Upper lobe of left lung (tissue), 4 donors: ENCODE measurements around the gene RPUSD3.

ENCODE experiments used
- EP300 ChIP-seq, 4 donors: sonication (generic); formaldehyde crosslinking; IDR thresholded peaks; one replicate each; pipeline ENCODE4 v1.5.1; 2017; ENCODE audit warnings: antibody characterized with exemption in 4 of 4, control low read depth in 2 of 4
- POLR2A ChIP-seq, 4 donors: fragments of 450-650 bp; IDR thresholded peaks; one replicate each; pipeline ENCODE4 v1.5.1; 2016 to 2017; ENCODE audit warnings: antibody characterized with exemption in 4 of 4, mild to moderate bottlenecking in 2 of 4
- POLR2AphosphoS5 ChIP-seq, 2 donors: sonication (generic); formaldehyde crosslinking; IDR thresholded peaks; one replicate each; pipeline ENCODE4 v1.5.1; 2017; ENCODE audit warnings: antibody characterized with exemption in 2 of 2
- TF ChIP-seq, protein P1 (sequence below), 6 experiments: fragments of 450-650 bp in 4 of 6; fragments of 200-600 bp in 2 of 6; sonication (generic) in 2 of 6; IDR thresholded peaks; one replicate each; pipeline ENCODE4 v1.5.1; 2016 to 2019; ENCODE audit warnings: antibody characterized with exemption in 6 of 6

DNA sequence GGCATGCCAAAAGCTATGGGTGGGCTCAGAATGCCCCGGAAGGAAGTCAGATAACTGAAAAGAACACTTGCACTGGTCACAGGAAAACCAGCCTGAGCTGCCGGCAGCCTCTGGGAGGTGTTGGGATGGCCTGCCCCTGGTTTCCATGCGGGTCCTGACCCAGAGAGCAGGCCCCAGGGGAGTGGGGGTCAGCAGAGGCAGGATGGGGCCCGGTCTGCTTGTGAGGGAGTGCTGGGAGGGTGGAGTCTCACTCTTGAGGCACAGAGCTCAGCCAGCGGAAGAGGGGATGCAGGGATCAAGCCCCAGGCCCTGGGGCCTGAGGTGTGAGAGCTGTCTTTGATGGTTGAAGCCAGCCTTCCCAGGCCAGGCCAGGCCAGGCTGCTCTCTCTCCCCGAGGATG is 2.4 kb upstream of the RPUSD3 start:
- TF ChIP-seq, protein P1, sequence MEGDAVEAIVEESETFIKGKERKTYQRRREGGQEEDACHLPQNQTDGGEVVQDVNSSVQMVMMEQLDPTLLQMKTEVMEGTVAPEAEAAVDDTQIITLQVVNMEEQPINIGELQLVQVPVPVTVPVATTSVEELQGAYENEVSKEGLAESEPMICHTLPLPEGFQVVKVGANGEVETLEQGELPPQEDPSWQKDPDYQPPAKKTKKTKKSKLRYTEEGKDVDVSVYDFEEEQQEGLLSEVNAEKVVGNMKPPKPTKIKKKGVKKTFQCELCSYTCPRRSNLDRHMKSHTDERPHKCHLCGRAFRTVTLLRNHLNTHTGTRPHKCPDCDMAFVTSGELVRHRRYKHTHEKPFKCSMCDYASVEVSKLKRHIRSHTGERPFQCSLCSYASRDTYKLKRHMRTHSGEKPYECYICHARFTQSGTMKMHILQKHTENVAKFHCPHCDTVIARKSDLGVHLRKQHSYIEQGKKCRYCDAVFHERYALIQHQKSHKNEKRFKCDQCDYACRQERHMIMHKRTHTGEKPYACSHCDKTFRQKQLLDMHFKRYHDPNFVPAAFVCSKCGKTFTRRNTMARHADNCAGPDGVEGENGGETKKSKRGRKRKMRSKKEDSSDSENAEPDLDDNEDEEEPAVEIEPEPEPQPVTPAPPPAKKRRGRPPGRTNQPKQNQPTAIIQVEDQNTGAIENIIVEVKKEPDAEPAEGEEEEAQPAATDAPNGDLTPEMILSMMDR (IDR thresholded peaks at IDR 0.05), result no peak
- TF ChIP-seq EP300 (IDR thresholded peaks at IDR 0.05) (no peak), POLR2A (IDR thresholded peaks at IDR 0.05) (no peak), POLR2AphosphoS5 (IDR thresholded peaks at IDR 0.05) (no peak)
